SU-DHL-6 (cell line): ENCODE data around the gene NUTM1.
"Not testable (repeated sequence)": the region's sequence is repeated elsewhere in the genome, so short reads cannot be mapped to it uniquely, and the experiment has no call there.

Source experiments
- EZH2phosphoT487 ChIP-seq: fragments of 200-600 bp; sonication (generic), shearing (Covaris generic); conservative IDR thresholded peaks from 2 replicates; pipeline ENCODE4 v1.6.1; 2018; ENCODE audit warnings: mild to moderate bottlenecking, antibody characterized with exemption, low read length, moderate library complexity, mixed read lengths
- TF ChIP-seq, protein P1 (sequence below): fragments of 200-600 bp; sonication (generic); IDR thresholded peaks from one replicate; pipeline ENCODE4 v1.5.1; 2017; ENCODE audit warnings: antibody characterized with exemption, mild to moderate bottlenecking, low read length, moderate library complexity; ENCODE audit not compliant: insufficient read depth, poor library complexity, severe bottlenecking

DNA sequence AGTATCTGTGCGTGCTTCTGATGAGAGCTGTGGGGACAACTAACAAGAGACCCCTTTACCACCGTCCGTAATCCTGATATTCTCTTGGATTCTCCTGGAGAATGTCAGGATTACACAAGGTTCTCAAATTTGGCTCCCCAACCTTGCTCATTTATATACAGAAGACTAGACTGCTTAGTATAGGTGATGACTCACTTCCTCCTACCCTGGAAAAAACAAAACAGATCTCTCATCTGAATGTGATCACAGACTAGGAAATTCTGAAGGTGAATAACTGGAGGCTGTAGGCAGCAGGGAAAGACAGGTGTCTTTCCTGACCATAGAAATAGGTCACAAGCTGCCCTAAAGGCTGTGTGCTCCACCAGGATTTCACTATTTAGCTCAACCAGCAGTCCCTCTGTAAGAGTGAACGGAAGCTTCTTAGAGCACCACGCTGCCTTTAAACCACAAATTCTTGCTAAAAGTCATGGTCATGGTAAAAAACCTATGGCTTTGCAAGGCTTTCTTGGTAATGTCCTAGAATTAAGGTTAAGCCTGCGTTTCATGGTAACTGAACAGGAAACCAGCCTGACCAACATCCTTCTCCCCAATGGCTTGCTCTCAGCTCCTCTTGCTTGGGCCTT, 54.6 kb downstream of the NUTM1 start:
- TF ChIP-seq, protein P1, sequence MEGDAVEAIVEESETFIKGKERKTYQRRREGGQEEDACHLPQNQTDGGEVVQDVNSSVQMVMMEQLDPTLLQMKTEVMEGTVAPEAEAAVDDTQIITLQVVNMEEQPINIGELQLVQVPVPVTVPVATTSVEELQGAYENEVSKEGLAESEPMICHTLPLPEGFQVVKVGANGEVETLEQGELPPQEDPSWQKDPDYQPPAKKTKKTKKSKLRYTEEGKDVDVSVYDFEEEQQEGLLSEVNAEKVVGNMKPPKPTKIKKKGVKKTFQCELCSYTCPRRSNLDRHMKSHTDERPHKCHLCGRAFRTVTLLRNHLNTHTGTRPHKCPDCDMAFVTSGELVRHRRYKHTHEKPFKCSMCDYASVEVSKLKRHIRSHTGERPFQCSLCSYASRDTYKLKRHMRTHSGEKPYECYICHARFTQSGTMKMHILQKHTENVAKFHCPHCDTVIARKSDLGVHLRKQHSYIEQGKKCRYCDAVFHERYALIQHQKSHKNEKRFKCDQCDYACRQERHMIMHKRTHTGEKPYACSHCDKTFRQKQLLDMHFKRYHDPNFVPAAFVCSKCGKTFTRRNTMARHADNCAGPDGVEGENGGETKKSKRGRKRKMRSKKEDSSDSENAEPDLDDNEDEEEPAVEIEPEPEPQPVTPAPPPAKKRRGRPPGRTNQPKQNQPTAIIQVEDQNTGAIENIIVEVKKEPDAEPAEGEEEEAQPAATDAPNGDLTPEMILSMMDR = not testable (repeated sequence)
- TF ChIP-seq EZH2phosphoT487 = not testable (repeated sequence)
